MM.1S (cell line): ENCODE results near the gene PZP.

ENCODE experiments used
- DNase-seq: peaks from one replicate; pipeline ENCODE4 v3.0.0-alpha.2; 2015
- H2AFZ ChIP-seq: fragments of 300-600 bp; sonication (generic); 2 replicates; pipeline ENCODE4 v1.6.0; 2016; ENCODE audit warnings: antibody characterized with exemption, low read length
- H3F3A ChIP-seq: fragments of 300-600 bp; sonication (generic); 2 replicates; pipeline ENCODE4 v1.6.1; 2016; ENCODE audit warnings: mild to moderate bottlenecking, antibody characterized with exemption, low read length, moderate library complexity, mixed read lengths; ENCODE audit not compliant: insufficient read depth
- H3K27ac ChIP-seq: fragments of 300-600 bp; sonication (generic); 2 replicates; pipeline ENCODE4 v1.5.1; 2016; ENCODE audit warnings: mild to moderate bottlenecking, low read length
- H3K27me3 ChIP-seq: fragments of 300-600 bp; sonication (generic); replicated peaks from 2 replicates; pipeline ENCODE4 v1.6.0; 2016; ENCODE audit warnings: low read length; ENCODE audit not compliant: insufficient read depth
- H3K36me3 ChIP-seq: fragments of 300-600 bp; sonication (generic); replicated peaks from 2 replicates; pipeline ENCODE4 v1.6.1; 2016; ENCODE audit warnings: mild to moderate bottlenecking, low read length, mixed read lengths; ENCODE audit not compliant: insufficient read depth
- H3K4me1 ChIP-seq: fragments of 300-600 bp; sonication (generic); 2 replicates; pipeline ENCODE4 v1.6.1; 2016; ENCODE audit warnings: low read length, mixed read lengths
- H3K4me2 ChIP-seq: fragments of 300-600 bp; sonication (generic); 2 replicates; pipeline ENCODE4 v1.6.0; 2016; ENCODE audit warnings: low read depth, low read length
- H3K4me3 ChIP-seq: fragments of 300-600 bp; sonication (generic); 2 replicates; pipeline ENCODE4 v1.5.1; 2016; ENCODE audit warnings: low read length, mixed read lengths
- H3K79me2 ChIP-seq: fragments of 300-600 bp; sonication (generic); 2 replicates; pipeline ENCODE4 v1.6.1; 2016; ENCODE audit warnings: mixed run types, low read length, mixed read lengths
- H3K9ac ChIP-seq: fragments of 300-600 bp; sonication (generic); 2 replicates; pipeline ENCODE4 v1.6.1; 2016; ENCODE audit warnings: low read length, mixed read lengths
- H3K9me2 ChIP-seq: fragments of 300-600 bp; sonication (generic); replicated peaks from 2 replicates; pipeline ENCODE4 v1.6.1; 2016; ENCODE audit warnings: mild to moderate bottlenecking, low read length, mixed read lengths; ENCODE audit not compliant: insufficient read depth
- H3K9me3 ChIP-seq: fragments of 300-600 bp; sonication (generic); replicated peaks from 2 replicates; pipeline ENCODE4 v1.6.1; 2016; ENCODE audit warnings: mild to moderate bottlenecking, low read length, mixed read lengths; ENCODE audit not compliant: insufficient read depth
- H4K20me1 ChIP-seq: fragments of 300-600 bp; sonication (generic); 2 replicates; pipeline ENCODE4 v1.6.1; 2016; ENCODE audit warnings: mild to moderate bottlenecking, low read length, moderate library complexity, mixed read lengths; ENCODE audit not compliant: insufficient read depth
- CTCF ChIP-seq: fragments of 300-600 bp; sonication (generic); IDR thresholded peaks from 2 replicates; pipeline ENCODE4 v1.5.1; 2016; ENCODE audit warnings: antibody characterized with exemption, low read length, mixed read lengths
- EZH2 ChIP-seq: fragments of 300-600 bp; sonication (generic); optimal IDR thresholded peaks from 2 replicates; pipeline ENCODE3; 2017; ENCODE audit warnings: low read depth, mild to moderate bottlenecking, antibody characterized with exemption, low read length, mixed read lengths
- EZH2phosphoT487 ChIP-seq: fragments of 300-600 bp; sonication (generic); IDR thresholded peaks from 2 replicates; pipeline ENCODE4 v1.6.1; 2018; ENCODE audit warnings: antibody characterized with exemption, low read length

PZP gene

DNA sequence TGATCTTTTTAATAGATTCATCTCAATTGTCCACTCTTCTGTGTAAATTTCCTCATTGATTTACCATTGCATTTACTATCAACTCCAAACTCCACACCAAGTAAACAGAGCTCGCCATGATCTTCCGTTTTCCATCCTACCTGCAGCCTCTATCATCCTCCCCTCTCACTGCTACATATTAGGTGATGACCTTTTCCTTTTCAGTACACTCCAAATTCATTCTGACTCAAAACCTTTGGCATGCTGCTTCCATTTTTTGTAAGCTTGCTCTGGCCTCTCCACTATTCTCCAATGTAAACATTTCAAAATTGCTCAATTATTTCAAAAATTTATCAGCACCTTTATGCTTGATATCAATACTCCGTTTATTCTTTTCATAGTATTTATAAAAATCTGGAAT is 40.2 kb upstream of the PZP start:
- no peaks in the 10 kb centered on the region for H3K36me3 ChIP-seq
- no peaks in the 10 kb centered on the region; the same call in 1 of the 2 replicates for H3F3A ChIP-seq
- no peaks in the 10 kb centered on the region for H3K79me2 ChIP-seq
- no peaks in the 10 kb centered on the region for H3K4me1 ChIP-seq
- TF ChIP-seq EZH2phosphoT487 = no peak
- TF ChIP-seq CTCF = no peak
- no peak for TF ChIP-seq EZH2
- H3K27ac ChIP-seq = no peak overlapping the region
- H3K4me3 ChIP-seq = no peak overlapping the region
- DNase-seq = no peak
- no peaks in the 10 kb centered on the region for H3K9me2 ChIP-seq
- H2AFZ ChIP-seq = no peak overlapping the region
- H3K27me3 ChIP-seq = no peaks in the 10 kb centered on the region
- no peaks in the 10 kb centered on the region for H3K9me3 ChIP-seq
- H4K20me1 ChIP-seq = no peaks in the 10 kb centered on the region
- no peak overlapping the region for H3K4me2 ChIP-seq
- H3K9ac ChIP-seq = no peak overlapping the region

DNA sequence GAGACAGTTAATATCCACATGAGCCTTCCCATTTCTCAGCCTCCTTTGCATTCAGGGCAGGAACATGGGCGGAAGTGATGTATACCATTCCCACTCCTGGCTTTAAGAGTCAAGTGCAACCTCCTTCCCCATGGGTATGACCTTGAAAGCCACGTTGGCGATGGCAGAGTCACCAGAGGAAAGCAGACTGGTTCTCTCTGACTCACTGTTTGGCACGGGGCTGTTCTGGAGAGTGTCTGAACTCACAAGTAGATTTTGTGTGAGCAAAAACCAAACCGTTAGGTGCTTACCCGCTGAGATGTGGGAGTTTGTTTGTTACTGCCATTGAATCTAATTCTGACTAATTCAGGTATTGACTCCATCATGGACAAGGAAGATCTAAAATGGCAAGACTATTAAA is 36.7 kb upstream of the PZP start:
- Histone ChIP-seq H3K27ac (no peak overlapping the region), H4K20me1 (no peaks in the 10 kb centered on the region), H3K4me3 (no peak overlapping the region), H3K9me3 (no peaks in the 10 kb centered on the region), H3K27me3 (no peaks in the 10 kb centered on the region), H2AFZ (no peak overlapping the region), H3F3A (no peaks in the 10 kb centered on the region; the same call in 1 of the 2 replicates), H3K9ac (no peak overlapping the region), H3K36me3 (no peaks in the 10 kb centered on the region), H3K79me2 (no peaks in the 10 kb centered on the region), H3K4me2 (no peak overlapping the region), H3K4me1 (0 out of 2 replicates have a peak, but pooled peaks cover 4% of the 10 kb centered on the region), H3K9me2 (no peaks in the 10 kb centered on the region)
- TF ChIP-seq CTCF = no peak
- no peak for TF ChIP-seq EZH2
- no peak for TF ChIP-seq EZH2phosphoT487
- DNase-seq = no peak

DNA sequence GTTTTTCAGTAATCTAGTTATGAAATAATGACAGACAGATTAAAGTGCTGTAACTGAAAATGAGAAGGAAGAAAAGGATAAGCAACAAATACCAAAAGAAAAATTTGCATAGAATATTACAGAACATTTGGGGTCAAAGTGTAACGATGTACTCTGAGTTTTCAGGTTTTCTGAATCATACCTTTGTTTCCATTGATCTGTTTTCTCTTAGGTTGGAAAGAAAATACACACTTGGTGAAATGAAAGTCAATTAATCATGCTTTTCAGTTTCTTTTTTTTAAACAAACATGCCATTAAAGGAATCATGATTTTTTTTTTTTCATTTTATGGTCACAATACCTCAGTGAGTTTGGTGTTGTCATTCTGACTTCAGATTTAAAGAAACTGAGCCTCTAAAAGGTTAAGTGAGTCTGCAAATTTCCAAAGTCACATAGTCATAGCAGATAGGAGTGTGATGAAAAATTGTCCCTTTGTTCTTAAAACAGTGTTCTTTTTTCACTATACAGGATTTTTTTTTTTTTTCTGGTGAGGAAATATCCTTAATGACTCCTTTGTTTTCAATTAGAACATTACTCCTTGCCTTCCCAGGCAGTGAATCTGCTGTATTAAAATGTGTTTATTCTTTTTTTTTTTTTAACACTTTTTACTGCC is 35.9 kb upstream of the PZP start:
- no peak for TF ChIP-seq EZH2
- no peak for TF ChIP-seq CTCF
- no peak for TF ChIP-seq EZH2phosphoT487
- Histone ChIP-seq H3K36me3 (no peaks in the 10 kb centered on the region), H4K20me1 (no peaks in the 10 kb centered on the region), H3K27ac (no peak overlapping the region), H3F3A (no peaks in the 10 kb centered on the region; the same call in 1 of the 2 replicates), H3K4me1 (0 out of 2 replicates have a peak, but pooled peaks cover 4% of the 10 kb centered on the region), H3K9me3 (no peaks in the 10 kb centered on the region), H3K9me2 (no peaks in the 10 kb centered on the region), H3K9ac (no peak overlapping the region), H3K4me2 (no peak overlapping the region), H3K4me3 (no peak overlapping the region), H3K27me3 (no peaks in the 10 kb centered on the region), H2AFZ (no peak overlapping the region), H3K79me2 (no peaks in the 10 kb centered on the region)
- no peak for DNase-seq
